Activated T-helper 9 cell treated with anti-CD3 and anti-CD28 coated beads, Interleukin-2, amount 50 U/mL, for 16 hours (primary cell): ENCODE data around the gene LNPEP.

ENCODE experiments used
- DNase-seq: peaks from one replicate; pipeline ENCODE4 v3.0.0-alpha.2; 2020; ENCODE audit warnings: low read depth

The LNPEP gene

DNA sequence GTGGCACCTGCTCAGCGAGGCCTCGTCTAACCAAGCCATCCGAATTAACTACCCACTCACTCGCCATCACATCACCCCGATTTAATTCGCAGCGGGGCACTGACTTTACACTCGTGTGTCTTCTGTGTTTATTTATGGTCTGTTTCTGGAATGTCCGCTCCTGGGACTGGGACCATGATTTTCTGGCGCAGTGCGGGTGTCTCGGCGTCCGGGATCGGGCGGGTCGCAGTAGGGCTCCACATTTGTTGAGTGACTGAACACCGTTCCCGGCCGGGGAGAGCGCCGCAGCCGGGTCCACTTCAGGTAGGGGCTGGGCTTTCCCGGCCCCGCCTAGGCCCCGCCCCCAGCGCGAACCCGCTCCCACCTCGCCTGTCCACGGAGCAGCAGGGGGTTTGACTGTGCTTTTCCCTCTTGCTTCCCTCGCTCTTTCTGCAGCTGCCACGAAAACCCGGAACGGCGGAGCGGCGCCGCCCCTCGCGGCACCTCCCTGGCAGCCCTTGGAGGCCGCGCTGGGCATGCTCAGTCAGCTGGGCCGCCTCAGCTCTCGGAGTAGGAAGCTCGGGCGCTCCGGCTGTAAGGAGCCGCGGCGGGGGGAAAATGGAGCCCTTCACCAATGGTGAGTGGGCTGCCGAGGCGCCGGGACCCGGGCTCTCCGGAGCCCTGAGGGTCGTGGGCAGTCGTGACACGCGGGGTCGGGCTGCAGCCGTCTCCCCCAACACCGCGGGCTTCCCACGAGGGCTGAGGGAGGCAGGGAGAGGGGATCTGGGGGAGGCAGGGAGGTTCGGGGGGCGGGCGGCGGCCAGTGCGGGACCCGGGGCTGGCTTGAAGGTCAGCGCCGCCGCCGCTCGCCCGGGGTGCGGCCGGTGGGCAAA lies at the start of gene LNPEP:
Gene LNPEP, plus strand, starts transcription at position 522 of the 872 bp plus-strand sequence. Its CDS starts 76 bp downstream, at position 598.
- peak; percentile 92 for DNase-seq

DNA sequence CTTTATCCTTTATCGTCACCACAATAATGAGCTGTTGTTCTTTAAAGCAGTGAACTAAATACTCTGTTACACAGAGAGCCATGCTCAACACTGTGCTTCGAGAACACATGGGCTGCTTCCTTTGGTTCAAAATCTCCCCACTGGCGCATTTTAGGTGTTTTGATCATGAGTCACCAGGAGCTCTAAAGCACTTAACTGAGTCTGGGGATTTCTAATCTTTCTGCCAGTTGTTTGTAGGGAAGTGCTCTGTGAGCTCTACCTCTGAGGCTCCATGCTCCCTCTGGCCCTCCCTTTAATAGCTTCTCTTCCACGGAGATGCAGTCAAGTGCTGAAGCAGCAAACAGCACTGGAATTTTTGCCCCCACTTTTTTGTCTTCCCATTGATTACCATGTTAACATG lies 42.5 kb upstream of the LNPEP start:
- DNase-seq, result no peak

DNA sequence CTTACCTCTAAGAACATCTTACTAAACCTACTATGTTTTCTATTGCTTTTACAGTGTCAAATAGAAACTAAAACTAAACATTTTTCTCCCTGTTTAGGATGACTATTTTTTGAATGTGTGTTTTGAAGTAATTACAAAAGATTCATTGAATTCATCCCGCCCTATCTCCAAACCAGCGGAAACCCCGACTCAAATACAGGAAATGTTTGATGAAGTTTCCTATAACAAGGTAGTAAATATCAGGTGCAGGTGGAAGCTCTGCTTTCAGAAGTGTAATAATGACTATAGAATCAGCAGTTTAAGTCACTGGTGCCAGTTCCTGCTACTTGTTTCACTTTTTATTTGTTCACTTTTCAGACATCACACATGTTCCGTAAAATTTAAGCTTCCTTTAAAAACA lies 39.6 kb upstream of the LNPEP start:
- no peak for DNase-seq

DNA sequence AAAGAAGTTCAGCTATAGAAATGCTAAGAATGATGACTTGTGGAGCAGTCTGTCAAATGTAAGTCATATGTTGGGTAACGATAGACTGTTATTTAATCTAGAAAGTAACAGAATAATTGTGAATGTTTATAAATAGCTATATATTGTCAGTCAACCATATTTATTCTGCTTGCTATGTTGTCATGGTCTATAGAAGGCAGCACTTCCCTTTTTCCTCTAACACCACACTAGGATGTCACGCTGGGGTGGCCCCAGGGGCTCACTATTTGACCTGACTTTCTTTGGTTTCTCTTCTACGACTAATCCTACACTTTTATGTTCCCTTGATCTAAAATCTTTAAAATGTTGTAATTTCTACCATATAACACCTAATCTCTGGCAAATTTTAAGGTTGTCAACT lies 39.1 kb upstream of the LNPEP start:
- DNase-seq, result no peak

DNA sequence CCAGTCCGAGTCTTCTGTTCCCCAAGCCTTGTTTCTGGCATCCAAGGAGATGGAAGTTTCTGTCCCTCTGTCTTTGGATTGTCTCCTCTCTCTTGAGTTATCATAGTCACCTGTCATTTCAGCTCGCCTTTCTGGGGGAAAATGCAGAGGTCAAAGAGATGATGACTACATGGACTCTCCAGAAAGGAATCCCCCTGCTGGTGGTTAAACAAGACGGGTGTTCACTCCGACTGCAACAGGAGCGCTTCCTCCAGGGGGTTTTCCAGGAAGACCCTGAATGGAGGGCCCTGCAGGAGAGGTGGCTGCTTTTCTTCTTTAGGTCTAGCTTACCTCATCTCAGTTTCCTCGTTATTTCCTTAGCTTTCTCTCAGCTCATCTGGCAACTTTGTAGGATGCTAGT lies 34.5 kb upstream of the LNPEP start:
- no peak for DNase-seq

DNA sequence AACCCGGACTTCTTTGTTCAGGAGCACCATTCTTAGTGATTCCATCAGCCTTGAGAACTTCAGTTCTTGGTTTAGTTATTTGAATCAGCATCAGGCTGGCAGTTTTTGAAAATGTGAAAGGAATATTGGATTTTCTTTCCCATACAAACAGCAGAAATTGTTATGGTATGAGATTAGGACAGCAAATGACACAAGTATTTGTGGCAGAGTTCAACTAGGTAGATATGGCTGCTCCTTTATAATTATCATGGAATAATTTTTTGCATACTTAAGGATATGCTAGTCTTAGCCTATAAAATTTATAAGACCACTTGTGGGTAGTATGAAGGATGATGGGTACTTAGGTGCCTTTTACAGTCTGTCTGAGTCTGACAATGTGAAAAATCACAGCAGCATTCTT lies 34.0 kb upstream of the LNPEP start:
- DNase-seq, result no peak

DNA sequence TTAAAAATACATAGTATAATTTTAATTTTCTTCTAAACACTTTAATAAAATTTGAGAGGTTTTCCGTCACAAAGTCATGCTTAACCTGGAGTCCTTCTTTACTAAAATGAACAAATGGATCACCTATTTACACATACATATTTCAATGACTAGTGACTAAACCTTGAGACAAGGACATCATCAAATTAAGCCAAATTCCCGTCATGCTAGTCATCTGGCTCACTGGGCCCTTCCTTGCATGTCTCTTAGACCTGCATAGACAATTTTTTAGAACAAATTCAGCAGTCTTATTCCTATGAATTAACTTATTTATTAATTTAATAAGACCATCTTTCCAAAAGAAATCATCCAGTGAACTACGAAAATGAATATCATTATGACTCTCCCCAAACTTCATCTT lies 33.0 kb upstream of the LNPEP start:
- DNase-seq, result no peak

DNA sequence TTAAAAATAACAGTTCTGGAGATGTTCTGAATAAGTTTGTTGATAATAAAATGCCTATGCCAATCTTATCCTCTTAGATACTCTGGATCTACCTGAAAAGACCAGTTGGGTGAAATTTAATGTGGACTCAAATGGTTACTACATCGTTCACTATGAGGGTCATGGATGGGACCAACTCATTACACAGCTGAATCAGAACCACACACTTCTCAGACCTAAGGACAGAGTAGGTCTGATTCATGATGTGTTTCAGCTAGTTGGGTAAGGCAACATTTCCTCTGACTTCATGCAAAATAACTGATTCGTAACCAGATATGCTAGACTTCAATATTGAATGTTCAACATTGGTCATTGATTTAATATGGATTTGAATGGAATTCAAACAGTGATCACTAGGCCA lies 32.6 kb upstream of the LNPEP start:
- DNase-seq, result no peak

DNA sequence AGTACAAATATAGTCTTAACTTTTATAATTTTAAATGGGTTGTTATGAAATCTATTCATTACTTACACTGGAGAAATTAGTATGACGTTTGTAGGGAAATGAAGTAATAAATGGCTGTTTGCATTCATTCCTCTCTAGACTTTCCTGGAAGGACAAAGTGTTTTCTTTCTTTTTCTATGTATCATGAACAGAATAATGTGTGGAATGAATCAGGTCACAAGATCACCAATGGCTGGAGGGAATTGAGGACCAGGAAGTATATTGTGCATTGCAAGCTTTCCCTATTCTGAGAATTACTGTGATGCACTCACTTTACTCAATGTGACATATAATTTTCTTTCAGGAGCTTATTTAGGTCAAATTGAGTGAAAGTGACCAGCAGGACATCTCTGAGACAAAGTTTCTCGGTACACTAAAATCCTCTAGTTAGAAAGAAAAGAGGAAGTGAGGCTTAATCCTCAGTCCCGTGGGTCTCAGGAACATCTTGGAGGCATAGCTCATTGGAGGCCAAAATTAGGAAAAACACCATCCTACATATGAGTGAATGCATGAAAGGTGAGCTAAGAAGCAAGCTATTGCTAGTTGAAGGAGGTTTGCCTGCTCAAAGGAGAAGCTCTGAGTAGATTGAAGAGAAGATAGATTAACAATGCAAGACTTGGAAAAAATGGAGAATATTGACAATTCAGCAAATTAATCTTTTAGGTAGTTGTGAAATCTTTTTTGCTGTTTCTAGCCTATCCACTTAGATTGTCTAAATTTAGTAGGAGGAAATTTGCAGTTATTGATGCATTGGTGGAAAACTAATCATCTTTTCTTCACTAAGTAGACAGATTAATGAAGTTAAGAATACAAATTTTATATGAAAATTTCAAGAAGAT lies 31.6 kb upstream of the LNPEP start:
- DNase-seq, result no peak

DNA sequence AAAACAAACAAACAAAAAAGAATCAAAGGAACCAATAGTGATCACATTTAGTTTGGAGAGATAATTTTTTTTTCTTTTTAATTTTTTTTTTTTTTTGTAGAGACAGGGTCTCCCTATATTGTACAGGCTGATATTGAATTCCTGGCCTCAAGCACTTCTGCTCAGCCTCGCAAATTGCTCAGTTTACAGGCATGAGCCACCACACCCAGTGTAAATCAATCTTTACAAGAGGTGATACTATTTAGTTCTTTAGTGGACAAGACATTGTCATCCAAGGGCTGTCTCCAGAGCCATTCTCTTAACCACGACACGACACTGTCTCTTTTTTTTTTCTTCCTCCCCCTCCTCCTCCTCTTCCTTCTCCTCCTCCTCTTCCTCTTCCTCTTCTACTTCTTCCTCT lies 30.0 kb upstream of the LNPEP start:
- no peak for DNase-seq

DNA sequence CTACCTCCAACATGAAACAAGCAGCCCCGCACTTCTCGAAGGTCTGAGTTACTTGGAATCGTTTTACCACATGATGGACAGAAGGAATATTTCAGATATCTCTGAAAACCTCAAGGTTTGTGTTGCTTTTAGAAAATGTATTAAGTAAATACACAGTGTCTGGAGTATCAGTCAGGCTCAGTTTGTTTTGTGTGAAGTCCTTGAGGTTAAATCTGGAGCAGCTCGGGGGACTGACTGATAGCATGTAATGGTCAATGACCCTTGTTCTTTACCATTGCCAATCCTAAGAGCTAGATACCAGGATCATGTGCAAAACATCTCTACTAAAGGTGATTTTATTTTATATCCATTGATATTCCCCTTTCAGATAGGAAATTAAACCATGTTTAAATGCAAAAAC lies 26.9 kb upstream of the LNPEP start:
- no peak for DNase-seq

DNA sequence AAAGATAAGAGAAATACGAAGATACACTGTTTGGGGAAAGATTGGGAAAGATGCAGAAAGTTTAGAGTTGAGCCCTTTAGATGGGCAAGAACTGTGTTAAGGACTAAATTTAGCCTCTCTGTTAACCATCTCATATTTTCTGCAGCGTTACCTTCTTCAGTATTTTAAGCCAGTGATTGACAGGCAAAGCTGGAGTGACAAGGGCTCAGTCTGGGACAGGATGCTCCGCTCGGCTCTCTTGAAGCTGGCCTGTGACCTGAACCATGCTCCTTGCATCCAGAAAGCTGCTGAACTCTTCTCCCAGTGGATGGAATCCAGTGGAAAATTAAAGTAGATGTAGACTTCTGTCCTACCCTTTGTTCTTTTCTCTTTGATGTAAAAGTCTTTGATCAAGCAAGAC lies 26.4 kb upstream of the LNPEP start:
- no peak for DNase-seq

DNA sequence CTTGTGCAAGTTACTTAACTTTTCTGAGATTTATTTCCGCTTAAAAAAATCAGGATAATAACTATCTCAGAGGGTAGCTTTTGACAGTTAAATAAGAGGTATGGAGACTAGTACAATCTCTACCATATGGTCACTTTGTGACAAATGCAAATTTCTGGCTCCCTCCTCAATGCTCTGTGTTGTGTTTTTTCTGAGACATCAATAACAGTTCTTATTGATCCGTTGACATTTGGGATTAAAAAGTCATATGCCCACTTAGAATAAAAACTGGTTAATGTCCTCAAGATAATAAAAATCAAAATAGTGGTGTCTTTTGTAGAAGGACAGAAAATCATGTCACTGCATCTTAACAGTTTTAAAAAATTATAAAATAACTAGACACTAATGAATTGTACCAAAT lies 24.7 kb upstream of the LNPEP start:
- DNase-seq, result no peak

DNA sequence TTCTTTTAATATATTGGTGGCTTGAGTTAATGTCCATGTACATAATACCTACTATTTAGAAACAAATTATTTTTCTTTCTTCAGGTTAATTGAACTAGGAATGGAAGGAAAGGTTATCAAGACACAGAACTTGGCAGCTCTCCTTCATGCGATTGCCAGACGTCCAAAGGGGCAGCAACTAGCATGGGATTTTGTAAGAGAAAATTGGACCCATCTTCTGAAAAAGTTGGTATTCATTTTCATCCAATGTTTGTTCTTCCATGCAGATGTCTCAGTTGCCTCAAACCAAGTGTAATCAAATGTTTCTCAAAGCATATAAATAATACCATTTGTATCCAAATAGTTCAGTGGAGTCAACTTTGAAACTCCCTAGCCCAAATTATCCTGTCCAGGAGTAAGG lies 22.6 kb upstream of the LNPEP start:
- no peak for DNase-seq

DNA sequence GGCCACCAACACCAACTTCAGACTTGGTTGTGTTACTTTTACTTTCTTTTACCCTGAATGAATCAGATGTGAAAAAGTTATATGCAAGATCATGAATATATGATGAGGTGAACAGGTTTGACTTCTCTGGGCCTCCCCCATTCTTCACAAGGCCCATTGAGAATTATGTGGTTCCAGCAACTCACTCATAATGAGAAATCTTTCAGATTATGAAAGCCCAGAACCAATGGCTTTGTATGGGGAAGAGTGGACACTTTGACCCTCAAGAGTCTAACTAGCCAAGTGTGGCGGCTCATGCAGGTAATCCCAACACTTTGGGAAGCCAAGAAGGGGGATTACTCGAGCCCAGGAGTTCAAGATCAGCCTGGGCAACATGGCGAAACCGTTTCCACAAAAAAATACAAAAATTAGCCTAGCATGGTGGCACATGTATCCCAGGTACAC lies 16.1 kb upstream of the LNPEP start:
- DNase-seq, result no peak

DNA sequence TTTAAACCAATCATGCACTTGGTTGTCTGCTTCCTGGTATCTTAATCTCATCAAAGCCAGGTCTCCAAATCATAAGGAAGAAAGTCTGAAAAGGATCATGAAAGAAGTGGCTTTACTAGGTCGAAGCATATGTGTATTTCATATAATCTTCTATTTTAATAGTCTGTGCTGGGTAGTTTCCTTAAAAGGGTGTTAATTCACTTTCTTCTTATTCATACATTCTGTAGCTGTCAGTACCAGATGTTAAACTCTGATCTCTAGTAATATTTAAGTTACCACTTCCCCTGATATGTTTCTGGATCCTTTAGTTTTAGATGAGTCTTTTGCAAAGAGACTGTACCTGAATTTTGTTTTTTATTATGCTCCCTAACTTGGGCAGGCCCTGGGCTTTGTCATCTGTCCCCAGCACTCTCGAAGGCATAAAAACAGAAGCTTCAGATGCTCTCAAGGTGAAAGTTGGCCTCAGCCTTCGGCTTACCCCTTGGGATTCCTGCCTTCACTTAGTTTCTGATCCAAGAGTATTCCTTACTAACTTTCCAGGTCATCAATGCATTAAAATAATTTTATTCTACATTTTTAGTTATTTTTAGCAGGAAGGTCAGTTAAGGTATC lies 15.0 kb upstream of the LNPEP start:
- no peak for DNase-seq

DNA sequence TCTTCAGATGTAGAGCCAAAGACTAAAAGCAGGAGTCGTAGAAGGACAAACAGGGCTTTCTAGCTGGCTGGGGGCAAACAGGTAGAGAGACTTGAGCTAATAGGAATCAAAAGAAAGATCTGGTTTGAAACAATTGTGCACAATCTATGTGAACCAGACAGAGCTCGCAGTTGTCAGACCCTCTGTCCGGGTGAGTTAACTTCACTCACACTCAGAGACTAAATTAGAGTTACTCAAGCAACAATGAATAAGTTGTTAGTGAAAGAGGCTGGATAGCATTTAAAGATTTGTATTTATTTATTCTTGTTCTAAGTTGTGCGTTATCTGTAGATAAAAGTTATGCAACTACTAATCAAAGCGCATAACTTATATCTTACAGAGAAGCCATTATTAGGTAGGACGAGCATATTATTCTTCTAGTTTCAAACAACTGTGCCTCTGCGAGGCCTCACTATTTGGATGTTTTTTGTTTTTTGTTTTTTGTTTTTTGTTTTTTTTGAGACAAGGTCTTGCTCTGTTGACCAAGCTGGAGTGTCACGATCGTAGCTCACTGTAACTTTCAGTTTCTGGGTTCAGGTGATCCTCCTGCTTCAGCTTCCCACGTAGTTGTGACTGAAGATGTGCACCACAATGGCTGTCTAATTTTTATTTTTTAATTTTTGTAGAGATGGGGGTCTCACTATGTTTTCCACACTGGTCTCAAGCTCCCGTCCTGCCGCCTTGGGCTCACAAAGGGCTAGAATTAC lies 13.2 kb upstream of the LNPEP start:
- DNase-seq, result no peak

DNA sequence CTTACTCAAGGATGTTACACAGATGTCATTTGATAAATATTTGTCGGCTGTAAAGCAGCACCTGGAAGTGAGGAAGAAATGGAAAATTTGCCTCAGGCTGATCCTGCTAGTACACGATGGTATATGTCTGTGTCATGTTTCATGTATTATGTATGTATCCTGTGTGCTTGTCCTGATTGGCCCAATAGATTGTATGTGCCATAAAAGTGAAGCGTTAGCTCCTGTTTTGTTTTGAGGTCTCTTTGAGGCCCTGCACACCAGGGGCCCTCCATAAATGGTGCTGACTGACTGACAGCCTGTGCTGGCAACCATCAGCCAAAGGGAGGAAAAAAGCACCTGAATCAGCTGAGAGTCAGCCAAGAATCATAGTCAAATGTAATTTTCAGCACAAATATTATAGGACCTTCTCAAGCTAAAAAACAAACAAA lies 11.8 kb upstream of the LNPEP start:
- DNase-seq, result no peak

DNA sequence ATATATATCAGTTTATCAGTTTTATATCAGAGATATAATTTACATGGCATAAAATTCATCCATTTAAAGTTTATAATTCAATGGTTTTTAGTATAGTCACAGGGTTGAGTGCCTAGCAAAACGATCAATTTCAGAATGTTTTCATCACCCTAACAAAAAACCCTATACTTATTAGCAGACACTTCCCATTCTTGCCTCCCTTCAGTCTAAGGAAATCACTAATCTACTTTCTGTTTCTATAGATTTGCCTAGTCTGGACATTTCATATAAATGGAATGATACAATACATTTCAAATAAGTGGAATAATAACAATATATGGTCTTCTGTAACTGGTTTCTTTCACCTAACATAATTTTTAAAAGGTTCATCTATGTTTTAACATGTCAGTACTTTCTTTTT lies 9.6 kb upstream of the LNPEP start:
- DNase-seq, result no peak

DNA sequence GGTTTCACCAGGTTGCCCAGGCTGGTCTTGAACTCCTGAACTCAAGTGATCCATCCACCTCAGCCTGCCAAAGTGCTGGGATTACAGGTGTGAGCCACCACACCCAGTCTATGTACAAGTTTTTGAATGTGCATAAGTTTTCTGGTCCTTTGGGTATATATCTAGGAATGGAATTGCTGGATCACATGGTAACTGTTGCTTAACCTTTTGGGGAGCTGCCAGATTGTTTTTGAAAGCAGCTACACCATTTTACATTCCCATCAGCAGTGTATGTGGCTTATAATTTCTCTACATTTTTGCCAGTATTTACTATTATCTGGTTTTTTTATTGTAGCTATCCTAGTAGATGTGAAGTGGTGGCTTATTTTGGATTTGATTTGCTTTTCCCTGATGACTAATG lies 8.9 kb upstream of the LNPEP start:
- DNase-seq, result no peak

DNA sequence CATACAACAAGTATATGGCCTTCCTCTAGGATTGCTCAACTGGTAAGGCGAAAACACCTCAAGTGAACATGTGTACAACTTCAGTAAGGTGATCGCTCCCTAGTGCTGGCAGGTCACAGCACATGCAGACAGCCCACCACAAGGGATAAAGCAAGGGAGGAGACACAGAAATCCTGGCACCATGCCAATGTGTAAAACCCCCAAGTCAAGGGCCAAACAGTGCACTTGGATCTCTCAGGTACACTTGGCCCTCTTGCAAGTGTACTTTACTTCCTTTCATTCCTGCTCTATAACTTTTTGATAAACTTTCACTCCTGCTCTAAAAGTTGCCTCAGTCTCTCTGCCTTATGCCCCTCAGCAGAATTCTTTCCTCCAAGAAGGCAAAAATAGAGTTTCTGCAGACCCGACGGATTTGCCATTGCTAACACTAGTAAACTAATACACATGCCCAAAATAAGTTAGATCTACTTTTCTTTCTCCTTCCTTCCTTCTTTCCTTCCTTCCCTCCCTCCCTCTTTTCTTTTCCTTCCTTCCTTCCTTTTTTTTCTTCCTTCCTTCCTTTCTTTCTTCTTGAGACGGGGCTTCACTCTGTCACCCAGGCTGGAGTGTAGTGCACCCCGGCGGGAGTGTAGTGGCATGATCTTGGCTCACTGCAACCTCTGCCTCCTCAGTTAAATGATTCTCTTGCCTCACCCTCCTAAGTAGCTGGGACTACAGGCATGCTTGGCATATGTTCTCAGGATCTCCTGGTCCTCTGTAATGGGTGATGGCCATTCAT lies 6.8 kb upstream of the LNPEP start:
- DNase-seq, result no peak
